H1 (cell line): ENCODE results near the gene RFLNA. TPM values are rescaled to one million over a fixed set of nuclear protein-coding genes. Genes with fewer than 3 reads are reported as not detected.

ENCODE experiments used
- HDAC6 ChIP-seq: IDR thresholded peaks from one replicate; pipeline ENCODE4 v1.7.1; 2012; ENCODE audit warnings: low read depth, mild to moderate bottlenecking, inconsistent platforms, low read length, moderate library complexity
- JUN ChIP-seq: IDR thresholded peaks from 2 replicates; pipeline ENCODE4 v1.6.1; 2011; ENCODE audit warnings: low read depth, mild to moderate bottlenecking, improper control_type of control experiment, low read length
- SRF ChIP-seq: IDR thresholded peaks from 2 replicates; pipeline ENCODE4 v1.6.1; 2011; ENCODE audit warnings: mild to moderate bottlenecking, low read depth, low read length, moderate library complexity
- polyA plus RNA-seq, 7 experiments: library from polyadenylated mRNA; depleted of rRNA in 3 of 7; stranded (reverse) in 5 of 7; unstranded in 2 of 7; fragments of >200 nt in 5 of 7; fragments of 200-250 nt in 2 of 7; gene quantifications; 1 replicate in 5 of 7; 2 replicates in 1 of 7; 4 replicates in 1 of 7; pipeline versions ENCODE4 v1.2.1 to v1.2.3, GENCODE V29; 2011 to 2013; ENCODE audit warnings: missing spikeins in 2 of 7, mixed read lengths in 2 of 7
- total RNA-seq: library from RNA; stranded (reverse); fragmentation: NEBNext Ultra II Directional; extraction: Animal tissue kit (Norgen Biotek cat#: 25700); gene quantifications from 2 replicates; pipeline ENCODE4 v1.2.1, GENCODE V29; 2021
- TF ChIP-seq, protein P1 (sequence below), 3 experiments: IDR thresholded peaks; 1 replicate in 2 of 3; 2 replicates in 1 of 3; pipeline versions ENCODE4 v1.5.1 to v1.6.1; 2011; ENCODE audit warnings: low read length in 3 of 3, mild to moderate bottlenecking in 3 of 3, inconsistent platforms in 2 of 3, low read depth in 1 of 3, moderate library complexity in 1 of 3; ENCODE audit not compliant: insufficient read depth in 1 of 3; ENCODE audit errors: control extremely low read depth in 1 of 3

The RFLNA gene
- total and polyA plus RNA-seq, 2 of the 8 experiments (the other 6 are each of a cell fraction or from before 2014, with no cell fraction given), result 6.4 to 6.6 TPM

DNA sequence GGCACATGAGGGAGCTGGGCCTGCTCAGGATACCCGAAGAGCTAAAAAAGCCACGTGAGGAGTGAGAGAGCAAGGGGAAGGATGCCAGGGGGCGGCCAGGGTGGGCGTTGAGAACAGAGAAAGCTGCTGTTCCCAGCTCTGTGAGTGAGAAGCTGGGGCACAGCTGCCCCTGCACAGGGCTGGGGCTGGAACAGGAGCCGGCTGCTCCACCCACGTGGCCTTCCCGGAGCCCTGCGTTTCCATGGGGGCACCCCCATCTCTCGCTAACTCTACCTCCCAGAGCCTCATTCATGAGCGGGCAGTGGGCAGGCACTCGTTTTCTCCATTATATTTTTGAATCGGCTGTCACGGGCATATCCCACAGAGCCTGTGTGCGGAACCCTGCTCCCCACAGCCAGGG is 42.7 kb downstream of the RFLNA start (continued):
- no peak for TF ChIP-seq HDAC6
- no peak for TF ChIP-seq JUN
- TF ChIP-seq SRF, result no peak
- TF ChIP-seq, protein P1, sequence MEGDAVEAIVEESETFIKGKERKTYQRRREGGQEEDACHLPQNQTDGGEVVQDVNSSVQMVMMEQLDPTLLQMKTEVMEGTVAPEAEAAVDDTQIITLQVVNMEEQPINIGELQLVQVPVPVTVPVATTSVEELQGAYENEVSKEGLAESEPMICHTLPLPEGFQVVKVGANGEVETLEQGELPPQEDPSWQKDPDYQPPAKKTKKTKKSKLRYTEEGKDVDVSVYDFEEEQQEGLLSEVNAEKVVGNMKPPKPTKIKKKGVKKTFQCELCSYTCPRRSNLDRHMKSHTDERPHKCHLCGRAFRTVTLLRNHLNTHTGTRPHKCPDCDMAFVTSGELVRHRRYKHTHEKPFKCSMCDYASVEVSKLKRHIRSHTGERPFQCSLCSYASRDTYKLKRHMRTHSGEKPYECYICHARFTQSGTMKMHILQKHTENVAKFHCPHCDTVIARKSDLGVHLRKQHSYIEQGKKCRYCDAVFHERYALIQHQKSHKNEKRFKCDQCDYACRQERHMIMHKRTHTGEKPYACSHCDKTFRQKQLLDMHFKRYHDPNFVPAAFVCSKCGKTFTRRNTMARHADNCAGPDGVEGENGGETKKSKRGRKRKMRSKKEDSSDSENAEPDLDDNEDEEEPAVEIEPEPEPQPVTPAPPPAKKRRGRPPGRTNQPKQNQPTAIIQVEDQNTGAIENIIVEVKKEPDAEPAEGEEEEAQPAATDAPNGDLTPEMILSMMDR (IDR thresholded peaks at IDR 0.05; ENCODE audit: control extremely low read depth in 1 of 3, insufficient read depth in 1 of 3, low read depth in 1 of 3, low read length in 3 of 3), result no peak
